ENCODE measurements around the gene SLC7A6. TPM values are rescaled to one million over a fixed set of nuclear protein-coding genes. Genes with fewer than 3 reads are reported as not detected.
A peak's percentile ranks its signal among the peaks of the same experiment; 100 is the strongest.

SLC7A6 gene
- polyA plus RNA-seq, 1 experiment = 51.2 TPM

DNA sequence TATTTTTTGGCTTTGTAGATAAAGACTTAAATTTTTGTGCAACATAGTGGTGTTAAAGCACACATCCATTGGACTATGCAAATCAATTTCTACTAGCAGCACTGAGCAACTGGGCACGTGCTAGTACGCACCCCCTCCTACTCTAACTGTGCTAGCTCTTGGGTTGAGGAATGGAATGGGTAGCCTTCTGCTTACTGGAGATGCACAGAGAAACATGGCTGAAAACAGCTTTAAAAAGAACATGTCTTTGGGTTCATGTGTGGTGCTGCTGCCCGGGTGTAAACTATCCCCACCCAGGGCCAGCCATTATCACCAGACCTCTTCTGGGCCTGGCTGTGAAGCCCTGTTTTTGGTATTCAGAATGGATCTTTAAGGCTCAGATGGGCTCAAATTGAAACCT lies 35.7 kb upstream of the SLC7A6 start:
- no peak for DNase-seq (ENCODE audit: low read depth)
- H3K4me3 ChIP-seq (ENCODE audit: low read depth, low read length) = no peak overlapping the region
- peaks cover 4% of the 10 kb centered on the region for H3K36me3 ChIP-seq (ENCODE audit: control insufficient read depth, insufficient read depth, low read length)
- ChIA-PET CTCF (interaction anchor here (0.8 to 4.6 kb wide), 14 partner anchors 9 to 412 kb away, joined by 3 to 61 read pairs (median 4); no protein-coding TSS in a partner anchor), POLR2A (no interaction called here)
- no peaks in the 10 kb centered on the region for H3K27me3 ChIP-seq (ENCODE audit: control insufficient read depth, insufficient read depth, low read length)
- TF ChIP-seq, protein P1, sequence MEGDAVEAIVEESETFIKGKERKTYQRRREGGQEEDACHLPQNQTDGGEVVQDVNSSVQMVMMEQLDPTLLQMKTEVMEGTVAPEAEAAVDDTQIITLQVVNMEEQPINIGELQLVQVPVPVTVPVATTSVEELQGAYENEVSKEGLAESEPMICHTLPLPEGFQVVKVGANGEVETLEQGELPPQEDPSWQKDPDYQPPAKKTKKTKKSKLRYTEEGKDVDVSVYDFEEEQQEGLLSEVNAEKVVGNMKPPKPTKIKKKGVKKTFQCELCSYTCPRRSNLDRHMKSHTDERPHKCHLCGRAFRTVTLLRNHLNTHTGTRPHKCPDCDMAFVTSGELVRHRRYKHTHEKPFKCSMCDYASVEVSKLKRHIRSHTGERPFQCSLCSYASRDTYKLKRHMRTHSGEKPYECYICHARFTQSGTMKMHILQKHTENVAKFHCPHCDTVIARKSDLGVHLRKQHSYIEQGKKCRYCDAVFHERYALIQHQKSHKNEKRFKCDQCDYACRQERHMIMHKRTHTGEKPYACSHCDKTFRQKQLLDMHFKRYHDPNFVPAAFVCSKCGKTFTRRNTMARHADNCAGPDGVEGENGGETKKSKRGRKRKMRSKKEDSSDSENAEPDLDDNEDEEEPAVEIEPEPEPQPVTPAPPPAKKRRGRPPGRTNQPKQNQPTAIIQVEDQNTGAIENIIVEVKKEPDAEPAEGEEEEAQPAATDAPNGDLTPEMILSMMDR (IDR thresholded peaks at IDR 0.05; ENCODE audit: insufficient read depth, low read depth, low read length) = no peak

DNA sequence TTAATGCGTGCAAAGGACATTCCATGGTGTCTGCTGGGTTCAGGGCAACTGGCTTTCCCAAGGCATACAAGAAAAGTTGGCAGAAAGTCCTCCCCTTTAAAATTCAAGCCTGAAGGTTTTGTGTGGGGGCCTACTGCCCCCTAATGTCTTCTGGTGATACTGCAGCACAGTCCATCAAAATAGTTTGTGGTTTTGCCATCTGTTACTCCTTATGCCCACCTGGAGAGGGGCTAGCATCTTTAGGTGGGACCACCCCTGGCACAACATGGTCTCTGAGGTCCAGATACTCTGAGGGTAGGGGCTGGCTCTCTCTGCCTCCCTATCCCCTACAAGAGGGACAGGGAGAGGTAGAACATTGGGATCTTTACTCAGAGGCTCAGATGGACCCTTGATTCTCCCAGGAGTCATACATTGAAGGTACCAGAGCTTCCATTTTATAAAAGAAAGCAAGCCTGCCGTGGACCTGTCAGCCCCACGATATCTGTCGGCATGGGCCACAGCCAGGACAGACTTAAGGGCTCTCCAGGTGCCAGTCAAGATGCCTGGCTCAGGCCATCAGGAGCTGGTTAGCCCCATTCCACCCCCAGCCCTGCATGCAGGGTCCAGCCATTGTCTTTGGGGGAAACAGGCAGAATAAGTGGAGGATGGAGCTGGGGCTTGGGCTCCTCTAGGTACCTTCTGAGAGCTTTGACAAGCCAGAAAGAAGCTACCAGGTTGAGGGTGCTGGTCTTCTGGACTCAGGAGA lies 34.7 kb upstream of the SLC7A6 start:
- peaks cover 4% of the 10 kb centered on the region for H3K36me3 ChIP-seq (ENCODE audit: control insufficient read depth, insufficient read depth, low read length)
- H3K4me3 ChIP-seq (ENCODE audit: low read depth, low read length) = no peak overlapping the region
- H3K27me3 ChIP-seq (ENCODE audit: control insufficient read depth, insufficient read depth, low read length) = no peaks in the 10 kb centered on the region
- ChIA-PET POLR2A (no interaction called here), CTCF (interaction anchor here (0.6 to 4.6 kb wide), 13 partner anchors 10 to 413 kb away, joined by 3 to 61 read pairs (median 4); no protein-coding TSS in a partner anchor)
- no peak for DNase-seq (ENCODE audit: low read depth)
- TF ChIP-seq, protein P1 (IDR thresholded peaks at IDR 0.05; ENCODE audit: insufficient read depth, low read depth, low read length) = peak; percentile 93

DNA sequence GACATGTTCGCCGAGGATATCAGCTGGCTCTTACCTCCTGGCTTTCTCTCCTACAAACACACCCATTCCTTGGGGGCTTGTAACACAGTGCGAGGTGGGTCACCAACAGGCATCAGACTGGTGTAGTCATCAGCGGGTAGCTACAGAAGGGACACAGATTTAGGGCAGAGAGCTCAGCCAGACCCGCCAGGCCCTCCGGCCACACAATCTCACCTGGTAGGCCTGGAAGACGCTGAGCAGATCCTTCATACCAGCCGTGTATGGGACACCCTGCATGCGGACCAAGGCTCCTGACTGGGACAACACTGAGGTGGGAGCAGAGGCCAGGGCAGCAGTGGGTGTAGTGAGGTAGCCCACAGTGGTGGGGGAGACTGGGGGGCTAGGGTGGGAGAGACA lies 34.2 kb upstream of the SLC7A6 start:
- DNase-seq (ENCODE audit: low read depth) = no peak
- Histone ChIP-seq H3K27me3 (ENCODE audit: control insufficient read depth, insufficient read depth, low read length) (no peaks in the 10 kb centered on the region), H3K36me3 (ENCODE audit: control insufficient read depth, insufficient read depth, low read length) (peaks cover 4% of the 10 kb centered on the region), H3K4me3 (ENCODE audit: low read depth, low read length) (no peak overlapping the region)
- POLR2A ChIA-PET = no interaction called here
- TF ChIP-seq, protein P1 (IDR thresholded peaks at IDR 0.05; ENCODE audit: insufficient read depth, low read depth, low read length) = no peak
- CTCF ChIA-PET = interaction anchor here (0.6 to 4.6 kb wide), 13 partner anchors 10 to 413 kb away, joined by 3 to 61 read pairs (median 4); no protein-coding TSS in a partner anchor

DNA sequence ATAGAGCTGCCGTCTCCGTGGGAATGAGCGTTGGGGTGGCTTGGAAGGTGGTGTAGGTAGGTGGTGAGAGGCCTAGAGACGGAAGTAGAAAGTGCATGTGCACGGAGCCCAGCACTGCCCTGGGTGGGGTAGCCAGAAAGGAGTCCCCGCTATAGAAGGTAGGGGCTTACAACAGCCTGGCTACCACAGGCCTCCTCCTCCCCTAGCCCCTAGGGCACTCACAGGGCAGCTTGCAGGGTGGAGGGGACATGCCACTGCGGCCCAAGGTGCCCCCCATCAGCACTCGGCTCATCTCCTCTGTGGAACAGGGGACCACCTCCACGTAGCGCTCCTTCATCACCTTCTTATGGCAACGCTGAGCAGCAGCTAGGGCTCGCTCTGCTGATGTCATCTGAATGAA lies 33.4 kb upstream of the SLC7A6 start:
- ChIA-PET POLR2A (no interaction called here), CTCF (interaction anchor here (0.7 to 2.5 kb wide), 6 partner anchors 20 to 240 kb away, joined by 3 to 18 read pairs (median 3); no protein-coding TSS in a partner anchor)
- TF ChIP-seq, protein P1 (IDR thresholded peaks at IDR 0.05; ENCODE audit: insufficient read depth, low read depth, low read length) = no peak
- H3K27me3 ChIP-seq (ENCODE audit: control insufficient read depth, insufficient read depth, low read length) = no peaks in the 10 kb centered on the region
- DNase-seq (ENCODE audit: low read depth) = no peak
- peaks cover 4% of the 10 kb centered on the region for H3K36me3 ChIP-seq (ENCODE audit: control insufficient read depth, insufficient read depth, low read length)
- H3K4me3 ChIP-seq (ENCODE audit: low read depth, low read length) = no peak overlapping the region

DNA sequence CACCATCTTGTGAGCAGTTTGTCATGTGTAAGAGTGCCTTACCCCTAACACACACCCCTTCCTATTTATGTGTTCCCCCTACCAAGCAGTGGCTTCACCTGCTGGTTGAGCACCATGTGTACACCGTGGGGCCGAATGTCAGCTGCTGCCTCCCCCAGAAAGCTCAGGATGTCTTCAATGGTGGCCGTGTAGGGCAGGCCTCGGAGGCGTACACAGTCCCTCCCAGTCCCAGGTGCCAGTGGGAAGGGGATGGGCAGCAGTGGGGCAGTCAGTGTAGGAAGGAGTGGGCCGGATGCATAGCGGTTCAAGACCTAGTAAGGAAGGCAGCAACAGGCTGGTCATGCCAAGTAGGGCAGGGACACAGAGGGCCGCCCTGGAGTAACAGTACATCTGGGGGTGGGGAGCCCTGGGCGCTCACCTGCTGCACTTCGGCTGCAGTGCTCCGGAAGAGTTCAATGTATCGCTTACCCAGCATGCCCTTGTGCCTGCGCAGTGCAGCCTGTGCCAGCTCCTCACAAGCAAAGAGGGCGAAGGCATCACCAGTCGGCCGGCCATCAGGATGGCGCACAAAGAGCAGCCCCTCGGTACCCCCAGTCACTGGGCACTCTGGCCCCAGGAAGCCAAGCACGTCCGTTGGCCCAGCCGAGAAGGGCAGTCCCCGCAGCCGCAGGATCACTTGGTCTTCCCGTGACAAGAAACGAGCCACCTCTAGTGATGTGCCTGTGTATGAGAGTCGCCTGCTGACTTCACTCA lies 32.8 kb upstream of the SLC7A6 start:
- TF ChIP-seq, protein P1 (IDR thresholded peaks at IDR 0.05; ENCODE audit: insufficient read depth, low read depth, low read length) = no peak
- ChIA-PET CTCF (interaction anchor here (0.7 to 2.5 kb wide), 4 partner anchors 30 to 240 kb away, joined by 3 to 18 read pairs (median 3); no protein-coding TSS in a partner anchor), POLR2A (no interaction called here)
- Histone ChIP-seq H3K27me3 (ENCODE audit: control insufficient read depth, insufficient read depth, low read length) (no peaks in the 10 kb centered on the region), H3K4me3 (ENCODE audit: low read depth, low read length) (no peak overlapping the region), H3K36me3 (ENCODE audit: control insufficient read depth, insufficient read depth, low read length) (peaks cover 4% of the 10 kb centered on the region)
- no peak for DNase-seq (ENCODE audit: low read depth)
